GM19452 (cell line): ENCODE data around the gene MTRFR.
"Not testable (repeated sequence)": the region's sequence is repeated elsewhere in the genome, so short reads cannot be mapped to it uniquely, and the experiment has no call there.

ENCODE experiments used
- ATAC-seq: cut with Tn5 transposase; IDR thresholded peaks from one replicate; pipeline ENCODE4 v1.9.1; 2021; ENCODE audit not compliant: unreplicated experiment

Gene MTRFR

DNA sequence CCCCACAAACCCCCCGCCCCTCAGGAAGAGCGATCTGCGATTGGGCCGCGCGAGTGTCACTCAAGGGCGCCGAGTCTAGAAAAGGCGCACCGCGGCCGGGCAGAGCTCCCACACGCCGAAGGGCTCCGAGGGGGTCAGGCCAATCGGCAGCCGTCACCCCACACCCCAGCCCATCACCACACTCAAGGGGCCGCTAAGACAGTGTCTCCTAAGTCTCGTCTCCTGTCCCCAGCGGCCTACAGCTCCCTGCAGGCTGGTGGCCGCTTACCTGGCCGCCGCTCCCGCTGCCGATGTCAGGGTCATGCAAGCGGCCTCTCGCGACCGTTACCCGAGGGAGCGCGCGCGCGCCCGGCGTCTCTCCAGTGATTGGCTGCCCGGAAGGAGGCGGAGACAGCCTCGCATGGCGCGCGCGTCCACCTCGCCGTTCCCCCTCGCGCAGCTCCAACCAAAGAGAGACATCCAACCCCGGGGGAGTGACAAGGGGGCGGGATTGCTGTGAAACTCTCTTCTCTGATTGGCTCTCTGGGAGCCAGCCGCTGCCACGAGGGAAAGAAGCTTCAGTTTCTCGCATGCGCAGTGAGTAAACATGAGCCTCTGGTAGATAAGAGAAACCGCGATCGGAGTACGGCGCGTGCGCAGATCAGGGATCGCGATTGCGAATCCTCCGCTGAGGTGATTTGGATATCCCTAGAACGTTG lies at the start of gene MTRFR, which contains the start of gene MPHOSPH9:
Gene MTRFR, plus strand, starts transcription at position 630 of the 698 bp plus-strand sequence. CDS start 20,239 bp downstream, outside the sequence.
Gene MPHOSPH9, minus strand, starts transcription at position 335 of the 698 bp plus-strand sequence. CDS start 2,777 bp downstream, outside the sequence.
- ATAC-seq = peak; percentile 77

DNA sequence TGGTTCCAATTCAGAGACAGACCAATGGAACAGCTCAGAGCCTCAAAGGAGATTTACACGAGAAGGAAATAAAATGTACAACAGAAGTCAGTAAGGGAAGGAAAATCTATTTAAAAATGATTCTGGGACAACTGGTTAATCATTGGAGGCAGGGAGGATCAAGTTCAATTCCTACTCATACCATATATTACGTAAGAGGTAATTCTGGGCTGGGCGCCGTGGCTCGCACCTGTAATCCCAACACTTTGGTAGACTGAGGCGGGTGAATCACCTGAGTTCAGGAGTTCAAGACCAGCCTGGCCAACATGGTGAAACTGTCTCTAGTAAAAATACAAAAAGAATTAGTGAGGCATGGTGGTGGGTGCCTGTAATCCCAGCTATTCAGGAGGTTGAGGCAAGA lies 45.6 kb upstream of the MTRFR start:
- no peak for ATAC-seq

DNA sequence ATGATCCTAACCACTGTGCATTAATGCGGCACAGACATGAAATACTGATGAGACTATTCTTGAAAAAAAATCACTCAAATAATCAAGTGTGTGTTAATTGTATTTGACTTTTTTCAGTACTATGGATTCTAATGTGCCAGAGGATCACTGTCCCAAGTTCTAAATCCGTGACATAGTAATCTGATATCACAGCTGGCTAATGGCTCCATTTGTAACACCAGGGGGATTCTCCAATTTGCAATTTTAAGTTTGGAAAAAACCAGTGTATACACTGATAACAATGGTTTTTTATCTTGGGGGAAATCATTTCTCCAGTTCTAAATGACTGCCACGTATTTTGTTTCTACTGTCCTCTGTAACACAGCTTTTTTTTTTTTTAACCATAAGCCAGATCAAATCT lies 33.3 kb upstream of the MTRFR start:
- no peak for ATAC-seq

DNA sequence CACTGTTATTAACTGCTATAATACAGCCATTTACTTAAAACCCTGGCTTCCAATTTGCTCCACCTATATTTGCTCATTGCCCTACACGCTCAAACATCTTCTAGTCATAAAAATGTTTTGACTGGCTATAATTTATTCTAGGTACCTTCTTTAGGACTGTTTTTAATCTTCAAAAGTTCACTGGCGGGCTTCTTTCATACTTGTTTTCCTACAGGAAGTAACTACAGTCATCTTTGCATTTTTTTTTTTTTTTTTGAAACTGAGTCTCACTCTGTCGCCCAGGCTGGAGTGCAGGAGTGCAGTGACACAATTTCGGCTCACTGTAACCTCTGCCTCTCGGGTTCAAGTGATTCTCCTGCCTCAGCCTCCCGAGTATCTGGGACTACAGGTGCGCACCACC lies 32.8 kb upstream of the MTRFR start:
- no peak for ATAC-seq

DNA sequence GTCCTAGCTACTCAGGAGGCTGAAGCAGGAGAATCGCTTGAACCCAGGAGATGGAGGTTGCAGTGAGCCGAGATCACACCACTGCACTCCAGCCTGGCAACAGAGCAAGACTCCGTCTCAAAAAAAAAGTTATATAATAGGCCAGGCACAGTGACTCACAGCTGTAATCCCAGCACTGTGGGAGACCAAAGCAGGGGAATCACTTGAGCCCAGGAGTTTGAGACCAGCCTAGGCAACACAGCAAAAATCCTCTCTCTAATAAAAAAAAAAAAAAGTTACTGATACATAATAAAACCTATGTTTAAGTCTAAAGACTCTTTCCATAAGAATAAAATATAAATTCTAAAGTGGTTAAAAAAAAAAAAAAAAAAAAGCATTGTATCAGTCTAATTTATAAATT lies 26.4 kb upstream of the MTRFR start:
- ATAC-seq = not testable (repeated sequence)

DNA sequence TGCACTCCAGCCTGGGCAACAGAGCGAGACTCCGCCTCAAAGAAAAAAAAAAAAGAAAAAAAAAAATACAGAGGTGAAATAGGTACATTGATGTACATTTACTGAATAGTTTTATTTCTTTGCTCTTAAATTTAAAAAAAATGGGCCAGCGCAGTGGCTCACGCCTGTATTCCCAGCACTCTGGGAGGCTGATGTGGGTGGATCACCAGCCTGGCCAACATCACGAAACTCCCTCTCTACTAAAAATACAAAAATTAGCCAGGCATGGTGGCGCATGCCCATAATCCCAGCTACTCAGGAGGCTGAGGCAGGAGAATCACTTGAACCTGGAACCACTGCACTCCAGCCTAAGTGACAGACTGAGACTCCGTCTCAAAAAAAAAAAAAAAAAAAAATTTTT lies 25.4 kb upstream of the MTRFR start:
- ATAC-seq = not testable (repeated sequence)

DNA sequence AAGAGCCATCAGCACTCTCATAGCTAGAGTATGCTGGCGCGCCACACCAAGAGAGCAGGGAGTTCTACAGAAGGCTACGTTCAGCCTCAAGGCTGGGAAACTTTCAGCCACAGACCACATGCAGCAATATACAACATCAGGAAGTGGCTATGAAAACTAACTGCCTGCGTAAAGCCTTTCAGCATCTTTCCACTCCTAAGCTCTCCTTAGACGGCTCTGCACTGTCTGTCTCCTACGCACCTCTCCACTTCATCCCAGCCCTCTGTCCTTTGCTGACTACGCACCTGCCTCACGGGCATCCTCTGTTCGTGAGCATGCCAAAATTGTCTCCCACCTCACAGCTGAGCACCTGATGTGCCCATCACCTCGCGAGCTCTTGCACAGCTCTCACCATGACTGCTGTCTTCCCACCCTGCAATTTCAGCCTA lies 10.0 kb upstream of the MTRFR start:
- ATAC-seq = no peak

DNA sequence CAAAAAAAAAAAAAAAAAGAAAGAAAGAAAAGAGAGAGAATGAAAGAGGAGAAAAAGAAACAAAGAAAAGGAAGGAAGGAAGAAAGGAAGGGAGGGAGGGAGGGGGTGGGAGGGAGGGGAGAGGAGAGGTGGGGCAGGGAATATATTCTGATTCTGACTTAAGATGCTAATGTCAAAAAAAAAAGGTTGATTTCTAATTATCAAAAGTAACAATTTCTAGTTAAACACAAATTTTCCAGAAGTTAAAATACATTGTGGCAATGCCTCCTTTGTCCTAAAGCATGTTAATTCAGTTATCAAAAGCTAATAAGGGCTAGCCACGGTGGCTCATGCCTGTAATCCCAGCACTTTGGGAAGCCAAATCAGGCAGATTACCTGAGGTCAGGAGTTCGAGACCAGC lies 7.8 kb upstream of the MTRFR start:
- ATAC-seq = no peak

DNA sequence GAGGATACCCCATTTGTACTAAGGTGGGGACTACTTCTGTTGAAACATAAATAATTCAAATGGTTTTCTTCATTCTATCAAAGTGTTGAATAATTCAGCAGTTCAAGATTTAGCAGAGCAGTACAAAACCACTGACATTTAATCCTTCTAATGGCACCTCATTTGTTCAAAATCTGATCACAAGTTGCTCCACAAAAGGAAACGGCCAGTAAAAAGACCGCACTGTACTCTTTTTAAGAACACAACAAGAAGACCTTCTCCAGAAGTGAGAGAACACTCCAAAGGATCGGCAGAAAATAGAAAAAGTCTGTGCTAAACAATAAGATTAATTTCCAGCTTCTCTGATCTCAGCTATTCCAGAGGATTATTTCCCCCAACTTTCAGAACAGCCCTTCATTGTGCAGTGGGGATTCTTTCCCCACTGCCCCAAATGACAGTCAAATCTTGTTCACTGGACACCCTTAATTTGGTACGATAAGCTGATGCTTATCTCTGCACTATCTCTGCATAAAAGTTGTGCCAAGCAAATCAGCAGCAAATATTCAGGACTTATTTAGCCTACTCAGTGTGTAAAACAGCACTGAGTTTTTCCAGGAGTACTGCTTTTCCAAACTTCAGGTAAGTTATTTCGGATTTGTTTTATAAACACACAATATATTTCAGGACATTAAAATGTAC lies 5.5 kb upstream of the MTRFR start:
- no peak for ATAC-seq

DNA sequence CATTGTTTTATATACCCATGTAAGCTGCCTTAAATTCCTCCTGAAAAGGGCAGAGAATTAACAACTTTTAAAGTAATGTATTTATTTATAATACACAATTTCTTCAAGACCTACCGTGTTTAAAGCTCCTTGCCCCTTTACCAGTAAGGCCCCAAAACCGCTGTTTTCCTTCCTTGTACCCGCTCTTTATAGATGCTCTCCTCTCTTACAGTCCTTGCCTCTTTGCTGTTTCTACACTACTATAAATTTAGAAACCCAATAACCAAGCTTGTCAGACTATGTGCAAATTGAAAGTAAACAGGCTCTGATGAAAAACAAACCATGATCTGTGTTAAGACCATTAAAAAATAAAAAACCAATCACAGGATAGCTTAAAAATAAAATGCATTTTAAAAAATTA lies 4.2 kb upstream of the MTRFR start:
- ATAC-seq = no peak

DNA sequence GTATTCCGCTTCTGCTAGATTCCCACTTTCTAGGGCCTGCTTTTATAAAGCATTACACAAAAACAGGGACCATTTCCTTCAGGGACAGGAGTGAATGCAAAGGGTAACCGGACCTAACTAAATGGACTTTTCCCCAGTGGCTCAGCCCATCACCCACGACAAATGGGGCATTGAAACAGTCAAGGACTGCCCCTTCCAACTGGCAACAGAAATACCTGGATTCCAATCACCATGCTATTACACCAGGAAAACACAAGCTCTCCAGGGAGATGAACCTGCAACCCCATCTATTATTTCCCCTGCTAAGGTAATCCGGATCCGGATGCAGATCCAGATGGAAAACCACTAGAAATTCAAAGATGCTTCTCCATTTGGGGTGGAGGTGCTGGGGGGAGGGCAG lies 1.3 kb upstream of the MTRFR start:
- no peak for ATAC-seq

DNA sequence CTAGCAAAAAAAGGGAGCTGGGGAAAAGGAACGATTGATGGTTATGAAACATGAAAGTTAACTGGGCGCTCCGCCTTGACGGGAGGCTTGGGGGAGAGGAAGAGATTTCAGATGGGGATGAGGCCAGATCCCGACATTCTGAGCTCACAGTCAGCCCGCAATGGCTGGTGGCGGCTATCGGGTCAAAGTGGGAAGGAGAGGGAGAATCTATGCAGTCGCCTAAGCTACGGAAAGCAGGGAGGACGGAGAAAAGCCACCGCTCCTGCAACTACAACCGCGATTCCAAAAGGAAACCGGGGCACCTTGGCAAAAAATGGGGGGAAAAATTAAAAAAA lies 797 bp upstream of the MTRFR start:
- no peak for ATAC-seq

DNA sequence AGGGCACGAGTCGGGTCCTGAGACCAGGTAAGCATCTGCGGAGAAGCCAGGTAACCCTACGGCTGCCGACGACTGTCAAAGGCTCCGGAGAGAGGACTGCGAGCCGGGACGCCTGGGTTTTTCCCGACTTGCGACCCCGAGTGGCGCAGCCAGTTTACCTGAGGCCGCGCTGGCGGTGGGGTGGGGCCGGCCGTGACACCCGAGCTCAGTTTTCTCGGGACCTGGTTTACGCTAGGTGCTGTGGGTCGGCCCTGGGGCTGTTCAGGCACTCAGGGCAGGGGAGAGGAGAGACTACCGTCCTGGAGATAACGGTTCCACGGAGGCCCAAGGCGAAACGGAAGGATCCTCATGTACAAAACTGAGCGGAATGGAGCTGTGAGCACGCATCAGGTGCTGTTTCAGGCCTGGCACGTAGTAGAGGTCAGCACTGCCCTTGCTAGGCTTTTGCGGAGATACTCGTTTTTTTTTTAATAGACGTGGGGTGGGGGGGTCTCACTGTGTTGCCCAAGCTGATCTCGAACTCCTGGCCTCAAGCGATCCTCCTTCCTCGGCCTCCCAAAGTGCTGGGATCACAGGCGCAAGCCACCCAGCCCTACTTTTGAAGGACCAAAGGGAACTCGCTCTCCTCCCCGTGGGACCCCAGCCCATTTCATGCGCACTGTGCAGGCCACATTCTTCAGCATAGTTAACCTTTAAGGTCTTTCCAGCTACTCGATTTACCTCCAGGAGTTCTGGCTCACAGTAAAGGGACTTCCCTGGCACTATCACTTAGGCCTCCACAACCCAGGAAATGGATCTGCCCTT lies 471 bp downstream of the MTRFR start:
- peak; percentile 8 for ATAC-seq

DNA sequence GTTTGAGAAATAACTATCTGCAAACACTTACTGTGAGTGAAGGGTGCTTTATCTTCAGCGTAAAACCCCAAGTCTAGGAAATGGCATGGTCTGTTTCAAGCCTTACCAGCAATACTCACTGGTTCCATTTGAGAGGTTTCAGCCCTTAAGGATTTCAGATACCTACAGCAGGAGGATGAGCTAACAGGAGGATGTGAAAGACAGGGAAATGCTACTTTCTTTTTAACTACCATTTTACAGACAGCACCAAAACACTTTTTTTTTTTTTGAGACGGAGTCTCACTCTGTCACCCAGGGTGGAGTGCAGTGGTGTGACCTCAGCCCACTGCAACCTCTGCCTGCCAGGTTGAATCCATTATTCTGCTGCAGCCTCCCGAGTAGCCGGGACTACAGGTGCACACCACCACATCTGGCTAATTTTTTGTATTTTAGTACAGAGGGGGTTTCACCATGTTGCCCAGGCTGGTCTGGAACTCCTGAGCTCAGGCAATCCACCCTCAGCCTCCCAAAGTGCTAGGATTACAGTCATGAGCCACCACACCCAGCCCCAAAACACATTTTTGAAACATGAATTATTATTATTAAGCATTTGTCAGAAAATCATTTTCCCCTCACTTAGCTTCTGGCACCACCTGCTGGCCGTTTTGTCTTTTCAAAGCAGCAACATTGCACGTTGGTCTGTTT lies 4.6 kb downstream of the MTRFR start:
- ATAC-seq = no peak

DNA sequence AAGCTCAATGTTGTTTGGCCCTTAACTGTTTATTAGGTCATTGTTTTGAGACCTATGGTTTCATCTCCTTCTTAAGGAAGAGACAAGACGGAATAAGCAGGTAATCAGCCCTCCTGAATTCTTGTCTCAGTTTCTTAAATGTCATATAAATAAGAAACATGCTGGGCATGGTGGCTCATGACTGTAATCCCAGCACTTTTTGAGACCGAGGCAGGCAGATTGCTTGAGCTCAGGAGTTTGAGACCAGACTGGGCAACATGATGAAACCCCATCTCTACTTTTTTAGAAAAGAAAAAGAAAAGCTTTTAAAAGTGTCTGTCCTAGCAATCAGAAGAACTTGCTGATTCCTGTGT lies 5.1 kb downstream of the MTRFR start:
- ATAC-seq = no peak

DNA sequence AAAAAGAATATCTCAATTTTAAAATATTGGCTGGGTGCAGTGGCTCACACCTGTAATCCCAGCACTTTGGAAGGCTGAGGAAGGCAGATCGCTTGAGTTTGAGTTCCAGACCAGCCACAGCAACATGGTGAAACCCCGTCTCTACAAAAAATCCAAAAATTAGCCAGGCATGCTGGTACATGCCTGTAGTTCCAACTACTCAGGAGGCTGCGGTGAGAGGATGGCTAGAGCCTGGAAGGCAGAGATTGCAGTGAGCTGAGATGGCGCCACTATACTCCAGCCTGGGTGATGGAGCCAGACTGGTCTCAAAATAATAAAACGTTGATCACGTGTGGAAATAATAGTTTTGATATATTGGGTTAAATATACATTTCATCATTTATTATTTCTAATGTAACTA lies 5.7 kb downstream of the MTRFR start:
- no peak for ATAC-seq

DNA sequence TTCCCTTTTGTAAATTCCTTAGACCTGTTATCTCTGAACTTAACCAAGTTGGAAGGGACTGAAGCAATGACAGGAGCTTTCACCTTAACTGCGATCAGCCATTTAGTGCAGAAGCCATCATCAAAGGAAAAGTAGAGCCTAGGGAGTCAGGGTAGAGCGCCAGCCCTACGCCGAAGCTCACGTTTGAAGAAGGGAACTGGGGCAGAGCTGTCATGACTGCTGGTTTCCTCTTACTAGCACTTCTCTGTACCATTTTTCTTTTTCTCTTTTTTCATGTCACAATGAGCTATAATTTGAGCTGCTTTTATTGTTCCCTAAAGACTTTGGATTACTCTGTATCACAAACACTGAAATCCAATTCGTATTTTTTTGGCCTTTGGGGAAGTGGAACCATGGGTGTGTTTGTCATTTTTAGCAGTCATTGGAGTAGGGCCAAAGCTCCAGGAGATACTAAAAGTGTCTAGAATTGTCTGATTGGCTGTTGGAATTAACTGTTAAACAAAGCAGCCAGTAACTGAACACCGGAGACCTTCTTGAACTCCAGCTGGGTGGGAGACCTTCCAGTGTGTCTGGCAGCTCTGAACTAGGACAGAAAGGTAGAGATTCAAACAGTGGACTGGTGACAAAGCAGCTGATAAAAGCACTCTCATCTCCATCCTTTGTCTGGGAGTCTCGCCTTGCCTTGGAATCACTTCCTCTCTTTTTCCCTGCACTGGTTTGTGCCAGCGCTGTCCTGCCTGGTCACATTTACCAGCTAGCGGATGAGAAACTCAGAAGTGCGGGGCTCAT lies 9.1 kb downstream of the MTRFR start:
- ATAC-seq = no peak

DNA sequence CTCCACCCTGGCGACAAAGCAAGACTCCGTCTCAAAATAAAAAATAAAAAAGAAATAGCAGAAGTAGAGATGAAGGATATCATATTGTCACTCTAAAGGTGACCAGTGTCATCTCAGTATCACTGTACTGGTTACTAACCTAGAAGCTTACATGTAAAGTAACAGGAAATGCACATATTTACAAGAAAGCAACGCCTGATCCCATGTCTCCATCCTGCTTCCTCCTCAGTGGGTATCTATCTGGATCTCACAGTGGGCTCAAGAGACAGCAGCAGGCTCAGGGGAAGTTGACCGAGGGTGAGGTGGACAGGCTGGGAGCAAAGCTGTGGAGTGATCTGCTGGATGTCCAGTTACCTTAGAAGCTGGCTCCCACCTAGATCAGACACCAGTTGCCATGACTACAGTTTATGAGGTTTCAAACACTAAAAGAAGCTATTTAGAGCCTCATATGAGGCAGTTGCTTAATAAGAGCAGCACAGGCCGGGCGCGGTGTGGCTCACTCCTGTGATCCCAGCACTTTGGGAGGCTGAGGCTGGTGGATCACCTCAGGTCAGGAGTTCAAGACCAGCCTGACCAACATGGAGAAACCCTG lies 10.5 kb downstream of the MTRFR start:
- ATAC-seq = no peak

DNA sequence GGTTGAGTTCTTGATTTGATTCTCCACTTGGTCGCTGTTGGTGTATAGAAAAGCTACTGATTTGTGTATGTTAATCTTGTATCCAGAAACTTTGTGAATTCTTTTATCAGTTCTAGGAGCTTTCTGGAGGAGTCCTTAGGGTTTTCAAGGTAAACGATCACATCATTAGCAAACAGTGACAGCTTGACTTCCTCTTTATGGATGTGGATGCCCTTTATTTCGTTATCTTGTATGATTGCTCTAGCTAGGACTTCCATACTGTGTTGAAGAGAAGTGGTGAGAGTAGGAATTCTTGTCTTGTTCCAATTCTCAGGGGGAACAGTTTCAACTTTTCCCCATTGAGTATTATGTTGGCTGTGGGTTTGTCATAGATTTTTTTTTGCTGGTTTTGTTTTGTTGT lies 12.4 kb downstream of the MTRFR start:
- ATAC-seq = no peak

DNA sequence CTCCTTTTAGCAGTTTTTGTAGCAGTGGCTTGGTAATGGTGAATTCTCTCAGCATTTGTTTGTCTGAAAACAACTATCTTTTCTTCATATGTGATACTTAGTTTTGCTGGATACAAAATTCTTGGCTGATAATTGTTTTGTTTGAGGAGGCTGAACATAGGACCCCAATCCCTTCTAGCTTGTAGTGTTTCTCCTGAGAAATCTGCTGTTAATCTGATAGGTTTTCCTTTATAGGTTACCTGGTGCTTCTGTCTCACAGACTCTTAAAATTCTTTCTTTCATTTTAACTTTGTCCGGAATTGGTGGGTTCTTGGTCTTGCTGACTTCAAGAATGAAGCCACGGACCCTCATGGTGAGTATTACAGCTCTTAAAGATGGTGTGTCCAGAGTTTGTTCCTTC lies 14.9 kb downstream of the MTRFR start:
- not testable (repeated sequence) for ATAC-seq
